ENCODE results near the gene ADM2. TPM values are rescaled to one million over a fixed set of nuclear protein-coding genes. Genes with fewer than 3 reads are reported as not detected.

ADM2 gene
- total and polyA plus RNA-seq, 2 of the 13 experiments (the other 11 are each of a cell fraction or from before 2014, with no cell fraction given): 1.2 to 3.0 TPM

- TF ChIP-seq ZNF431 (CRISPR knock-in tag; IDR thresholded peaks at IDR 0.05; ENCODE audit: borderline replicate concordance, low read depth) (no peak), ZNF724P (CRISPR knock-in tag; IDR thresholded peaks at IDR 0.05; ENCODE audit: borderline replicate concordance) (no peak; the same call in 1 of the 2 replicates), TERF1 (CRISPR knock-in tag; IDR thresholded peaks at IDR 0.05) (no peak), DBP (CRISPR knock-in tag; IDR thresholded peaks at IDR 0.05; ENCODE audit: not compliant biosample characterization) (no peak), PBX3 (CRISPR knock-in tag; IDR thresholded peaks at IDR 0.05; ENCODE audit: borderline replicate concordance) (no peak), HDAC2 (CRISPR knock-in tag; IDR thresholded peaks at IDR 0.05) (peak; percentile 37; the same call in 1 of the 2 replicates), ETS1 (CRISPR knock-in tag; IDR thresholded peaks at IDR 0.05) (no peak), ZNF737 (CRISPR knock-in tag; IDR thresholded peaks at IDR 0.05; ENCODE audit: borderline replicate concordance) (no peak), TARDBP (CRISPR knock-in tag; IDR thresholded peaks at IDR 0.05) (peak; percentile 84), MED8 (CRISPR knock-in tag; IDR thresholded peaks at IDR 0.05; ENCODE audit: insufficient replicate concordance) (no peak), TFDP2 (CRISPR knock-in tag; IDR thresholded peaks at IDR 0.05) (no peak), RBM22 (optimal IDR thresholded peaks at IDR 0.05; ENCODE audit: low read length) (no peak), MTA1 (CRISPR knock-in tag; IDR thresholded peaks at IDR 0.05; ENCODE audit: borderline replicate concordance) (peak; percentile 48; the same call in 1 of the 2 replicates), ZNF740 (CRISPR knock-in tag; IDR thresholded peaks at IDR 0.05) (no peak), CTCF (CRISPR knock-in tag; IDR thresholded peaks at IDR 0.05) (peak; percentile 37; the same call in 1 of the 2 replicates), TRIM22 (IDR thresholded peaks at IDR 0.05) (no peak), NFIC (IDR thresholded peaks at IDR 0.05; ENCODE audit: low read length) (no peak), ARID2 (CRISPR knock-in tag; IDR thresholded peaks at IDR 0.05; ENCODE audit: borderline replicate concordance) (peak; percentile 96)
These were observed 4.1 kb downstream of the ADM2 start (continued) for GRCh38 chr22:50485221-50486131.

All from HepG2 (cell line).